ENCODE measurements around the gene HSPA14.

DNA sequence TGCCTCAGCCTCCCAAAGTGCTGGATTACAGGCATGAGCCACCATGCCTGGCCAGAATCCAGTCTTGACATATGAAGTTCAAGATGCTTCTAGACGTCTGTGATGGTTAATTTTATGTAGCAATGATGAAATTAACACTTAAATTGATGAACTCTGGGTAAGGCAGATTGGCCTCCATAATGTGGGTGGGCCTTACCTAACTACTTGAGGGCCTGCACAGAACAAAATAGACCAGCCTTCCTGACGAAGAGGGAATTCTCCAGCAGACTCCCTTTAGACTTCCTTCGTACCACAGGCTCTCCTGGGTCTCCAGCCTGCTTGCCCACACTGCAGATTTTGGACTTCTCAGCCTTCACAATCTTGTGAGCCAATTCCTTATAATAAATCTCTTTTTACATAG is 5.0 kb upstream of the HSPA14 start:
- TF ChIP-seq CTCF (IDR thresholded peaks at IDR 0.05; ENCODE audit: low read depth, low read length, poor library complexity, severe bottlenecking): no peak
- TF ChIP-seq EZH2phosphoT487 (IDR thresholded peaks at IDR 0.05; ENCODE audit: borderline replicate concordance, low read length): no peak
